H1 (cell line): ENCODE results near the gene PDZD4. TPM values are rescaled to one million over a fixed set of nuclear protein-coding genes. Genes with fewer than 3 reads are reported as not detected.

Source experiments
- BACH1 ChIP-seq: IDR thresholded peaks from 2 replicates; pipeline ENCODE4 v1.6.1; 2012; ENCODE audit warnings: low read length, improper control_type of control experiment
- SP2 ChIP-seq: IDR thresholded peaks from 2 replicates; pipeline ENCODE4 v1.6.1; 2012; ENCODE audit warnings: mild to moderate bottlenecking, low read length, inconsistent platforms
- polyA plus RNA-seq, 7 experiments: library from polyadenylated mRNA; depleted of rRNA in 3 of 7; stranded (reverse) in 5 of 7; unstranded in 2 of 7; fragments of >200 nt in 5 of 7; fragments of 200-250 nt in 2 of 7; gene quantifications; 1 replicate in 5 of 7; 2 replicates in 1 of 7; 4 replicates in 1 of 7; pipeline versions ENCODE4 v1.2.1 to v1.2.3, GENCODE V29; 2011 to 2013; ENCODE audit warnings: missing spikeins in 2 of 7, mixed read lengths in 2 of 7
- total RNA-seq: library from RNA; stranded (reverse); fragmentation: NEBNext Ultra II Directional; extraction: Animal tissue kit (Norgen Biotek cat#: 25700); gene quantifications from 2 replicates; pipeline ENCODE4 v1.2.1, GENCODE V29; 2021

PDZD4 gene
- total and polyA plus RNA-seq, 2 of the 8 experiments (the other 6 are each of a cell fraction or from before 2014, with no cell fraction given): 45.8 to 169 TPM

DNA sequence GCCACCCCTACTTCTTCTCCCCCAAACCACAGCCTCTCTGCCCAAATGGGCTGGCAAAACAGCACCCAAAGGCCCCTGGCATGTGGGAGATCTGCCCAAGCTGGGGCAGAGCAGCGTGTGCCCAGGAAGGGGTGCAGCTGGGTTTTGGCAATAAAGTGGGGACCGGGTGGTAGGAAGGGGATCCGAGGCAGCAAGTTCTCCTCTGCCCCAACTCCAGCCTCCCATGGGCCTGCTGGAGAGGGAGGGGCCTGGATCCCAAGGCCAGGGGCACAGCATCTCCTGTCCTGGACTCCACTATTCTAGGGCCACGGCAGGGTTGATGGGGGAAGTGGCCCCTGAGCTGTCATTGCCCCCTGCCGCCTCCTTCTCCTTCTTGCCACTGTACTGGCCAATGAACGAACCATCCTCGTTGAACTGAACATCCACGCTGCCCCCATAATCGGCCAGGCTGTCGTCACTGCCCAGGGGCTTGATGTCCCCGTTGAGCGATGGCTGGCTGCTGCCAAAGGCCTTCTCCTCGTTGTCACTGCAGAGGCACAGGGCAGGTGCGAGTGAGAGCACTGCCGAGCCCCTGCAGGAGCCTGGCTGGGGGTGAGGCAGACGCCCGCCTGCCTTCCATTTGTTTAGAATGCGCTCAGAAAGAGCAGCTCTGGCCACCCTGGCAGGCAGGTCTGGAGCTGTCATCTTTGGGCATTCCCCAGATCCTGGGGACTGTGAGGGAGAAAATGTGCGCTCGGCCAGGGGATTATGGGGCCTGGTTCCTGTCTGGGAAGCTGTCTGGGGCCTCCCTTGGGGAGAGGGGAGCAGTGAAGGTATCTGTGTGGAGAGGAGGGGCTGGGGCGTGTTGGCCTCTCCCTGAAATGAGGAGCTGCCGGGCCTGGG, 32.3 kb upstream of the PDZD4 start (continued):
- no peak for TF ChIP-seq BACH1
- no peak for TF ChIP-seq SP2
- TF ChIP-seq, all 59 proteins: peak for 0
